WTC11 (cell line): Measurements from ENCODE around the gene STS. TPM values are rescaled to one million over a fixed set of nuclear protein-coding genes. Genes with fewer than 3 reads are reported as not detected.
A peak's percentile ranks its signal among the peaks of the same experiment; 100 is the strongest.

Experiments
- ATAC-seq: fragments of 200-7000 bp; cut with Tn5 transposase; 2 replicates; pipeline ENCODE4 v1.10.0; 2021; ENCODE audit warnings: mild to moderate bottlenecking, moderate library complexity
- CTCF ChIA-PET: fragments of 300-600 bp; sonication (Branson Sonifier 250); formaldehyde crosslinking; loops from one replicate; lab custom pipeline; 2021; ENCODE audit warnings: antibody characterized with exemption; lab: Charles Lee
- POLR2A ChIA-PET: fragments of 350-600 bp; sonication (Branson Sonifier 250); formaldehyde crosslinking; loops from one replicate; lab custom pipeline; 2021; ENCODE audit warnings: antibody characterized with exemption; lab: Charles Lee
- DNase-seq: peaks from one replicate; pipeline ENCODE4 v3.0.0; 2021; ENCODE audit warnings: low spot score
- H3K27ac Mint-ChIP-seq: 2 replicates; pipeline ENCODE4 v1.8.0; 2021; ENCODE audit warnings: mixed read lengths
- H3K27me3 Mint-ChIP-seq: 2 replicates; pipeline ENCODE4 v1.8.0; 2021; ENCODE audit warnings: low read depth, mild to moderate bottlenecking, moderate library complexity, mixed read lengths
- H3K36me3 Mint-ChIP-seq: 2 replicates; pipeline ENCODE4 v1.8.0; 2021; ENCODE audit warnings: mixed read lengths
- H3K4me1 Mint-ChIP-seq: 2 replicates; pipeline ENCODE4 v1.8.0; 2022; ENCODE audit warnings: mixed read lengths
- H3K4me3 Mint-ChIP-seq: 2 replicates; pipeline ENCODE4 v1.8.0; 2021; ENCODE audit warnings: mild to moderate bottlenecking, moderate library complexity, mixed read lengths
- H3K9me3 Mint-ChIP-seq: 2 replicates; pipeline ENCODE4 v1.8.0; 2021; ENCODE audit warnings: mixed read lengths
- AR ChIP-seq: fragments of 250-450 bp; sonication (Bioruptor Pico); IDR thresholded peaks from 2 replicates; pipeline ENCODE4 v1.9.0; 2021; ENCODE audit warnings: mild to moderate bottlenecking
- E2F4 ChIP-seq: sonication (generic); formaldehyde crosslinking; IDR thresholded peaks from 2 replicates; pipeline ENCODE4 v1.8.1; 2022; ENCODE audit warnings: low read depth, mild to moderate bottlenecking, moderate library complexity, missing genetic modification reagents, borderline replicate concordance
- EMX1 ChIP-seq: fragments of 250-450 bp; sonication (Bioruptor Pico); IDR thresholded peaks from 2 replicates; pipeline ENCODE4 v1.8.0; 2021; ENCODE audit warnings: mild to moderate bottlenecking
- GTF2I ChIP-seq: fragments of 250-450 bp; sonication (Bioruptor Pico); conservative IDR thresholded peaks from 2 replicates; pipeline ENCODE4 v1.4.0; 2021; ENCODE audit warnings: mild to moderate bottlenecking
- IRF2 ChIP-seq: sonication (generic); formaldehyde crosslinking; IDR thresholded peaks from 2 replicates; pipeline ENCODE4 v1.8.0; 2022; ENCODE audit warnings: low read depth, missing genetic modification reagents, borderline replicate concordance
- JUN ChIP-seq: sonication (generic); formaldehyde crosslinking; IDR thresholded peaks from 2 replicates; pipeline ENCODE4 v1.8.0; 2023; ENCODE audit warnings: mild to moderate bottlenecking, missing genetic modification reagents
- MAX ChIP-seq: sonication (generic); formaldehyde crosslinking; IDR thresholded peaks from 2 replicates; pipeline ENCODE4 v1.8.0; 2022; ENCODE audit warnings: mild to moderate bottlenecking, missing genetic modification reagents
- NFATC4 ChIP-seq: fragments of 250-450 bp; sonication (Bioruptor Pico); IDR thresholded peaks from 2 replicates; pipeline ENCODE4 v1.9.0; 2021; ENCODE audit warnings: mild to moderate bottlenecking
- NFYB ChIP-seq: sonication (generic); formaldehyde crosslinking; conservative IDR thresholded peaks from 2 replicates; pipeline ENCODE4 v1.8.0; 2022; ENCODE audit warnings: low read depth, missing genetic modification reagents
- OVOL2 ChIP-seq: fragments of 250-450 bp; sonication (Bioruptor Pico); IDR thresholded peaks from 2 replicates; pipeline ENCODE4 v1.9.0; 2021; ENCODE audit warnings: mild to moderate bottlenecking, borderline replicate concordance
- SMAD3 ChIP-seq: sonication (generic); formaldehyde crosslinking; IDR thresholded peaks from 2 replicates; pipeline ENCODE4 v1.8.0; 2022; ENCODE audit warnings: missing genetic modification reagents, mild to moderate bottlenecking, borderline replicate concordance
- ZBTB43 ChIP-seq: sonication (generic); formaldehyde crosslinking; IDR thresholded peaks from 2 replicates; pipeline ENCODE4 v1.8.1; 2023; ENCODE audit warnings: mild to moderate bottlenecking, missing genetic modification reagents
- ZNF532 ChIP-seq: fragments of 250-450 bp; sonication (Bioruptor Pico); IDR thresholded peaks from 2 replicates; pipeline ENCODE4 v1.9.0; 2021; ENCODE audit warnings: mild to moderate bottlenecking, borderline replicate concordance
- total RNA-seq: library from RNA; stranded (reverse); gene quantifications from 3 replicates; pipeline ENCODE4 v1.2.3, GENCODE V29; 2021

STS gene
- total RNA-seq, 1 experiment from 2014 or later, result 1.3 TPM

GRCh38 chrX:7191681-7192110 is 44.2 kb downstream of the STS start:
- peak; percentile 94 for ATAC-seq
- peaks cover 14% of the 10 kb centered on the region for H3K4me1 Mint-ChIP-seq
- no peak overlapping the region for H3K27ac Mint-ChIP-seq
- ChIA-PET CTCF (interaction anchor here (0.5 to 1.8 kb wide), 39 partner anchors 9 to 1163 kb away, joined by 3 to 12 read pairs (median 4); partner anchors contain the start of genes PUDP and STS), POLR2A (no interaction called here)
- H3K4me3 Mint-ChIP-seq, result no peak overlapping the region
- H3K36me3 Mint-ChIP-seq, result peaks cover 4% of the 10 kb centered on the region
- TF ChIP-seq JUN (no peak), ZBTB43 (CRISPR knock-in tag) (no peak), OVOL2 (CRISPR knock-in tag) (no peak), MAX (CRISPR knock-in tag) (no peak), NFATC4 (CRISPR knock-in tag) (no peak), E2F4 (CRISPR knock-in tag) (no peak), SMAD3 (CRISPR knock-in tag) (no peak), ZNF532 (CRISPR knock-in tag) (no peak), AR (CRISPR knock-in tag) (no peak), EMX1 (no peak), IRF2 (no peak)
- H3K9me3 Mint-ChIP-seq, result peaks cover 12% of the 10 kb centered on the region
- H3K27me3 Mint-ChIP-seq, result no peaks in the 10 kb centered on the region; the same call in 1 of the 2 replicates
- peak; percentile 37 for DNase-seq

GRCh38 chrX:7192871-7193270 is 45.4 kb downstream of the STS start:
- Mint-ChIP-seq H3K27ac (no peak overlapping the region), H3K4me1 (peaks cover 19% of the 10 kb centered on the region), H3K36me3 (peaks cover 4% of the 10 kb centered on the region), H3K4me3 (no peak overlapping the region), H3K27me3 (no peaks in the 10 kb centered on the region; the same call in 1 of the 2 replicates), H3K9me3 (peaks cover 16% of the 10 kb centered on the region)
- ATAC-seq, result no peak
- POLR2A ChIA-PET, result no interaction called here
- CTCF ChIA-PET, result interaction anchor here (0.7 to 1.8 kb wide), 3 partner anchors 126 to 667 kb away, joined by 3 to 5 read pairs (median 3); no protein-coding TSS in a partner anchor
- TF ChIP-seq GTF2I (CRISPR knock-in tag), result no peak
- TF ChIP-seq NFYB, result no peak
- no peak for DNase-seq
